Gastrocnemius medialis (tissue), 4 donors: Measurements from ENCODE around the gene USP53. TPM values are rescaled to one million over a fixed set of nuclear protein-coding genes. Genes with fewer than 3 reads are reported as not detected.

ENCODE experiments used
- ATAC-seq, 2 donors: fragments of 150-250 bp; one replicate each; pipeline ENCODE4 v1.9.1; 2016
- DNase-seq, 2 donors: peaks; one replicate each; pipeline ENCODE4 v3.0.0-alpha.2; 2019
- H3K27ac ChIP-seq, 4 donors: fragments of 200-600 bp; sonication (generic); 1 replicate in 1 of 4; 2 replicates in 3 of 4; pipeline ENCODE4 v1.5.1; 2016 to 2018; ENCODE audit warnings: mild to moderate bottlenecking in 2 of 4, moderate library complexity in 1 of 4
- H3K27me3 ChIP-seq, 3 donors: fragments of 200-600 bp; sonication (generic) in 2 of 3; 1 replicate in 1 of 3; 2 replicates in 2 of 3; pipeline versions ENCODE4 v1.5.1 to v1.6.0; 2016 to 2019; ENCODE audit warnings: mild to moderate bottlenecking in 1 of 3, moderate library complexity in 1 of 3
- H3K36me3 ChIP-seq, 2 donors: fragments of 200-600 bp; sonication (generic) in 1 of 2; one replicate each; pipeline ENCODE4 v1.5.1; 2017 to 2018
- H3K4me1 ChIP-seq, 2 donors: fragments of 200-600 bp; sonication (generic) in 1 of 2; one replicate each; pipeline ENCODE4 v1.5.1; 2016 to 2017; ENCODE audit warnings: mild to moderate bottlenecking in 2 of 2
- H3K4me3 ChIP-seq, 4 donors: fragments of 200-600 bp; sonication (generic) in 3 of 4; 1 replicate in 1 of 4; 2 replicates in 3 of 4; pipeline ENCODE4 v1.5.1; 2016 to 2019; ENCODE audit warnings: mild to moderate bottlenecking in 2 of 4
- H3K9me3 ChIP-seq, 3 donors: fragments of 200-600 bp; sonication (generic) in 2 of 3; 1 replicate in 1 of 3; 2 replicates in 2 of 3; pipeline ENCODE4 v1.5.1; 2016 to 2019
- POLR2A ChIP-seq, 2 donors: fragments of 450-650 bp; IDR thresholded peaks; one replicate each; pipeline ENCODE4 v1.6.1; 2017; ENCODE audit warnings: antibody characterized with exemption in 2 of 2, mild to moderate bottlenecking in 2 of 2, moderate library complexity in 2 of 2
- in situ Hi-C, 4 donors: fragments of 200-750 bp; cut with MboI; loops; one replicate each; pipeline versions ENCODE4 v1.15.0 to v1.8.0; 2017; ENCODE audit warnings: low sequenced_read_pairs in 4 of 4
- intact Hi-C: fragments of 100-400 bp; cut with DNase I; formaldehyde crosslinking; loops from one replicate; pipeline ENCODE4 v1.15.1; 2023; ENCODE audit warnings: low total_unique reads
- total RNA-seq, 4 donors: library from RNA; depleted of rRNA; stranded (reverse); fragments of >200 nt; gene quantifications; one replicate each; pipeline versions ENCODE4 v1.1.0 to v1.2.3, GENCODE V29; 2016
- TF ChIP-seq, protein P1 (sequence below), 5 experiments: fragments of 450-650 bp in 3 of 5; fragments of 200-600 bp in 2 of 5; sonication (generic) in 2 of 5; IDR thresholded peaks in 4 of 5; conservative IDR thresholded peaks in 1 of 5; 1 replicate in 4 of 5; 2 replicates in 1 of 5; pipeline ENCODE4 v1.5.1; 2016 to 2019; ENCODE audit warnings: antibody characterized with exemption in 5 of 5, mild to moderate bottlenecking in 3 of 5, moderate library complexity in 3 of 5

Gene USP53
- total RNA-seq, 4 donors from 2014 or later = 56.9 to 190 (median 98.5) TPM

DNA sequence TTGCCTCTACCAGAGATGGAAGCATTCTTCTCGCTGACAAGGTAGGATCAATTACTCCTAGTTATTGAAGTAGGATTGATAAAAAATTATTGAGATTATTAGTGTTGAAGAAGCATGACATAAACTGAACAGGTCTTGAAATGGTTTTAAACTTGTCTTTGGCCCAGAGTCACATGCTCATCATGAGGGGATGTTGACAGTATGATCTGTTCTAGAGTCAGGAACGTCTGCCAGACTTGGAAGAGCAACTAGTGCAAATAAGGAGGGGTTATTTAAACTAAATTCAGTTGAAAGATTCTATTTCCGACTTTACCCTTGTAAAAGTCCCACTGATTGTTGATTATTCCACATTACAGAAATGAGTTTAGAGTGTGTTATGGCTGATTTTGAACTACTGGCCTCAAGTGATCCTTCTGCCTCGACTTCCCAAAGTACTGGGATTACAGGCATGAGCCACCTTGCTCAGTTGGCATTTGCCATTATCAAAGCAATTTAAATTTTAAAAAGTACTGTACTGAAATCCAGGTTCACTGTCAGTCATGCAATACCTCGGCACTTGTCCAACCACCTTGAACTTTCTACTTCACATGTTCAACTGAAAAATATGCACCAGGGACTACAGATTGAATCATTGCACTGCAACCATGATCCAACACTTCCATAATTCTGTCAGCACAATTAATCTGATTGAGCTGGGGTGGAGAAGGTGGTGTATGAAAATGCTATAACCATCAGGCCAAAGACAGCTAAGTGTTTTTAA, 89.7 kb downstream of the USP53 start:
- Histone ChIP-seq H3K4me3 (no peak overlapping the region), H3K36me3 (peaks cover 0 to 8% of the 10 kb centered on the region in 2 donors), H3K27ac (peak overlapping the region in 2 of 4 donors; percentile 78 to 94), H3K27me3 (no peaks in the 10 kb centered on the region), H3K4me1 (peaks cover 23 to 31% of the 10 kb centered on the region in 2 donors), H3K9me3 (no peaks in the 10 kb centered on the region)
- DNase-seq = peak in 1 of 2 donors; percentile 27
- TF ChIP-seq, protein P1, sequence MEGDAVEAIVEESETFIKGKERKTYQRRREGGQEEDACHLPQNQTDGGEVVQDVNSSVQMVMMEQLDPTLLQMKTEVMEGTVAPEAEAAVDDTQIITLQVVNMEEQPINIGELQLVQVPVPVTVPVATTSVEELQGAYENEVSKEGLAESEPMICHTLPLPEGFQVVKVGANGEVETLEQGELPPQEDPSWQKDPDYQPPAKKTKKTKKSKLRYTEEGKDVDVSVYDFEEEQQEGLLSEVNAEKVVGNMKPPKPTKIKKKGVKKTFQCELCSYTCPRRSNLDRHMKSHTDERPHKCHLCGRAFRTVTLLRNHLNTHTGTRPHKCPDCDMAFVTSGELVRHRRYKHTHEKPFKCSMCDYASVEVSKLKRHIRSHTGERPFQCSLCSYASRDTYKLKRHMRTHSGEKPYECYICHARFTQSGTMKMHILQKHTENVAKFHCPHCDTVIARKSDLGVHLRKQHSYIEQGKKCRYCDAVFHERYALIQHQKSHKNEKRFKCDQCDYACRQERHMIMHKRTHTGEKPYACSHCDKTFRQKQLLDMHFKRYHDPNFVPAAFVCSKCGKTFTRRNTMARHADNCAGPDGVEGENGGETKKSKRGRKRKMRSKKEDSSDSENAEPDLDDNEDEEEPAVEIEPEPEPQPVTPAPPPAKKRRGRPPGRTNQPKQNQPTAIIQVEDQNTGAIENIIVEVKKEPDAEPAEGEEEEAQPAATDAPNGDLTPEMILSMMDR (IDR thresholded peaks at IDR 0.05 in 4 of 5, conservative IDR thresholded peaks at IDR 0.05 in 1 of 5) = no peak
- TF ChIP-seq POLR2A (IDR thresholded peaks at IDR 0.05) = no peak
- in situ Hi-C loops (loop anchor here in 1 of 4 donors (5.0 kb wide), 1 partner anchor 260 kb away; no protein-coding TSS in a partner anchor), intact Hi-C loops (loop anchor here (5.0 kb wide), 1 partner anchor 320 kb away; no protein-coding TSS in a partner anchor)
- peak in 1 of 2 donors; percentile 35 for ATAC-seq

DNA sequence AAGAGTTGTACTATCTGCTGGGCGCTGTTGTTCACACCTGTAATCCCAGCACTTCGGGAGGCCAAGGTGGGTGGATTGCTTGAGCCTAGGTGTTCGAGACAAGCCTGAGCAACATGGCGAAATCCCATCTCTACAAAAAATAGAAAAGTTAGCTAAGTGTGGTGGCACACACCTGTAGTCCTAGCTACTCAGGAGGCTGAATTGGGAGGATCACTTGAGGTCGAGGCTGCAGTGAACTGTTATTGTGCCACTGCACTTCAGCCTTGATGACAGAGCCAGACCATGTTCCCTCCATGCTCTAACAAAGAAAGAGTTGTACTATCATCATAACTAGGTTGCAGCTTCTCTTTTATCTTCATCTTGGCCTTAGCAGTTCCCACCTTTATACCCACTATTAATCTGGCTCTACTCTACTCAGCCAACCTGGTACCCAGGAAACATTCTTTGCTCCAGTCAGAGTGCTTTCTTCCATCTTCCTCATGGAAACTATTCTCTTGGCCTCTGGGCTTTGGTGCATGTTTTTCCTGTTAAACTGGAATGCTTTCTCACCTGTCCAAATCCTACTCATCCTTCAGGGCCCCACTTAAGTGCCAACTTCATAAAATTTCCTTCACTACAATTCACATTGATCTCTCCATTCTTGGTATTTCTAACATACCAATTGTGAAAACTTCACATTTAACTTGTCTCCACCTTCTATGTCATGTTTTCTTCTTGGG, 91.2 kb downstream of the USP53 start:
- in situ Hi-C loops = loop anchor here in 1 of 4 donors (5.0 kb wide), 1 partner anchor 261 kb away; no protein-coding TSS in a partner anchor
- intact Hi-C loops = loop anchor here (5.0 kb wide), 1 partner anchor 321 kb away; no protein-coding TSS in a partner anchor

DNA sequence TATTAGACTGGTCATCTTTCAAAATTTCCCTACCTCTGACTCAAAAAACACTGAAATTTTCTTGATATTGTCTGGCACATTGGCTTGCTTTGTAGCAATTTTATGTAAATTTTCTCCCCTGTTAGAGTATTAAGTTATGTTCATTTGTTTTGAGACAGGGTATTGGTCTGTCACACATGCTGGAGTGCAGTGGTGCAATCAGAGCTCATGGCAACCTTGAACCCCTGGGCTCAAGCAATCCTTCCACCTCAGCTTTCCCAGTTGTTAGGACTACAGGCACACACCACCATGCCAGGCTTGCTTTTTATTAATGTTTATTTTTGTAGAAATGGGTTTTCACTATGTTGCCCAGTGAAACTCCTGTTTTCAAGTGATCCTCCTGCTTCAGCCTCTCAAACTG, 91.9 kb downstream of the USP53 start:
- ATAC-seq = no peak
- intact Hi-C loops (loop anchor here (5.0 kb wide), 1 partner anchor 322 kb away; no protein-coding TSS in a partner anchor), in situ Hi-C loops (loop anchor here in 1 of 4 donors (5.0 kb wide), 1 partner anchor 262 kb away; no protein-coding TSS in a partner anchor)
- H3K4me3 ChIP-seq = no peak overlapping the region
- H3K36me3 ChIP-seq = no peaks in the 10 kb centered on the region
- H3K27ac ChIP-seq = no peak overlapping the region
- no peak for DNase-seq
- no peaks in the 10 kb centered on the region for H3K27me3 ChIP-seq
- H3K4me1 ChIP-seq = peaks cover 2 to 9% of the 10 kb centered on the region in 2 donors
- TF ChIP-seq, protein P1 (IDR thresholded peaks at IDR 0.05 in 4 of 5, conservative IDR thresholded peaks at IDR 0.05 in 1 of 5) = no peak
- TF ChIP-seq POLR2A (IDR thresholded peaks at IDR 0.05) = no peak
- H3K9me3 ChIP-seq = no peaks in the 10 kb centered on the region

More for the DNA sequence above, 91.2 kb downstream of the USP53 start:
- ATAC-seq (no peak), DNase-seq (no peak)
- H3K27ac ChIP-seq = no peak overlapping the region
- no peak overlapping the region for H3K4me3 ChIP-seq
- TF ChIP-seq POLR2A (IDR thresholded peaks at IDR 0.05) = no peak
- TF ChIP-seq, protein P1 (IDR thresholded peaks at IDR 0.05 in 4 of 5, conservative IDR thresholded peaks at IDR 0.05 in 1 of 5) = no peak
- peaks cover 8 to 16% of the 10 kb centered on the region in 2 donors for H3K4me1 ChIP-seq
- H3K27me3 ChIP-seq = no peaks in the 10 kb centered on the region
- H3K36me3 ChIP-seq = no peaks in the 10 kb centered on the region
- no peaks in the 10 kb centered on the region for H3K9me3 ChIP-seq

DNA sequence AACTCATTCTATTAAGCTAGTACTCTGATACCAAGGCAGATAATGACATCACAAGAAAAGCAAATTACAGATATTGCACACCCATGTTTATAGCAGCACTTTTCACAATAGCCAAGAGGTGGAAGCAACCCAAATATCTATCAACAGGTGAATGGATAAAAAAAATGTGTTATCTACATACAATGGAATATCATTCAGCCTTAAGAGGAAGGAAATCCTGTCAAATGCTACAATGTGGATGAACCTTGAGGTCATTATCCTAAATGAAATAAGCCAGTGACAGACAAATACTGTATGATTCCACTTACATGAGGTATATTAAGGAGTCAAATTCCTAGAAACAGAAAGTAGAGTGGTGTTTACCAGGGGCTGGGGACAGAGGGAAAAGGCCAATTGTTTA, 95.1 kb downstream of the USP53 start:
- no peak for ATAC-seq
- intact Hi-C loops = no loop called here

More for the DNA sequence above, 95.1 kb downstream of the USP53 start:
- no peaks in the 10 kb centered on the region for H3K9me3 ChIP-seq
- in situ Hi-C loops = no loop called here
- TF ChIP-seq POLR2A (IDR thresholded peaks at IDR 0.05) = no peak
- TF ChIP-seq, protein P1 (IDR thresholded peaks at IDR 0.05 in 4 of 5, conservative IDR thresholded peaks at IDR 0.05 in 1 of 5) = no peak
- H3K27ac ChIP-seq = no peak overlapping the region
- no peak for DNase-seq
- no peak overlapping the region for H3K4me3 ChIP-seq
- no peaks in the 10 kb centered on the region for H3K36me3 ChIP-seq
- no peaks in the 10 kb centered on the region for H3K27me3 ChIP-seq
- no peaks in the 10 kb centered on the region for H3K4me1 ChIP-seq
